Vagina (tissue), 2 donors: ENCODE results near the gene C10orf143.

Experiments
- POLR2A ChIP-seq, 2 donors: fragments of 450-650 bp; IDR thresholded peaks; one replicate each; pipeline ENCODE4 v1.6.1; 2017; ENCODE audit warnings: antibody characterized with exemption in 2 of 2, mild to moderate bottlenecking in 2 of 2, moderate library complexity in 2 of 2
- TF ChIP-seq, protein P1 (sequence below), 3 experiments: fragments of 450-650 bp in 2 of 3; fragments of 200-600 bp in 1 of 3; sonication (generic) in 1 of 3; IDR thresholded peaks; one replicate each; pipeline ENCODE4 v1.5.1; 2017 to 2019; ENCODE audit warnings: antibody characterized with exemption in 3 of 3, mild to moderate bottlenecking in 2 of 3, moderate library complexity in 2 of 3

DNA sequence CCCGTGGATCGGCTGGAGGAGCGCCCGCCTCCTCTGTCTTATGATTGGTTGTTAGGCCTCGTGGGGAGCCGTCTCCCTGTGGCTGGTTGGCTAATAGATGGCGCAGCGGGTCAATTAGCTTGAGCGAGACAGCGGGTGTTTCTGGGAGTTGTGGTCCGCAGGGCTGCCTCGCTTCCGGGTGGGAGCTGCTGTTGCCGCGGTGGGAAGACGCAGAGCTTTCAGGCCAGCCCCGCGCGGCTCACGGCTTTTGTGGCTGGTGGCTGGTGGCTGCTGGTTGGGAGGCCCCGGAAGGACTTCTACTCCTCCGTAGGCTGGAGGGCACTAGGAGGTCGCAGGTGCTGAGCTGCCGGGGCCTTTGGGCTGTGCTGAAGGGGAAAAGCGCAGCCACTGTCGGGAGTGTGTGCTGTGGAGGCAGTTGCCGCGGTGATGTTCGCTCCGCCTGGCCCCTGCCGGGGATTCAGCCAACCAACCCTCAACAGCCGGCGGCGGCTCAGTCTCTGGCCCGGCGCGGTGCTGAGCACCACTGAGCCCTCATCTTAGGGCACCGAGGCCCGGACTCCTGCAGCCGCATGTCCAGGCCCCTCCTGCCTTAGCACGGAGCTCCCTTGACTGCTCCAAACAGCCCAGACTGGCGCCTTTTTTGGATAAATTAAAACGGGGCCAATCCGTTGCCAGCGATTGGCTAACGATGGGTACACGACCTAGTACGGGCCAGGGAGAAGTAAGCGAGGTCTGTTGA is 652 bp upstream of the C10orf143 start:
- TF ChIP-seq, protein P1, sequence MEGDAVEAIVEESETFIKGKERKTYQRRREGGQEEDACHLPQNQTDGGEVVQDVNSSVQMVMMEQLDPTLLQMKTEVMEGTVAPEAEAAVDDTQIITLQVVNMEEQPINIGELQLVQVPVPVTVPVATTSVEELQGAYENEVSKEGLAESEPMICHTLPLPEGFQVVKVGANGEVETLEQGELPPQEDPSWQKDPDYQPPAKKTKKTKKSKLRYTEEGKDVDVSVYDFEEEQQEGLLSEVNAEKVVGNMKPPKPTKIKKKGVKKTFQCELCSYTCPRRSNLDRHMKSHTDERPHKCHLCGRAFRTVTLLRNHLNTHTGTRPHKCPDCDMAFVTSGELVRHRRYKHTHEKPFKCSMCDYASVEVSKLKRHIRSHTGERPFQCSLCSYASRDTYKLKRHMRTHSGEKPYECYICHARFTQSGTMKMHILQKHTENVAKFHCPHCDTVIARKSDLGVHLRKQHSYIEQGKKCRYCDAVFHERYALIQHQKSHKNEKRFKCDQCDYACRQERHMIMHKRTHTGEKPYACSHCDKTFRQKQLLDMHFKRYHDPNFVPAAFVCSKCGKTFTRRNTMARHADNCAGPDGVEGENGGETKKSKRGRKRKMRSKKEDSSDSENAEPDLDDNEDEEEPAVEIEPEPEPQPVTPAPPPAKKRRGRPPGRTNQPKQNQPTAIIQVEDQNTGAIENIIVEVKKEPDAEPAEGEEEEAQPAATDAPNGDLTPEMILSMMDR (IDR thresholded peaks at IDR 0.05) = no peak
- TF ChIP-seq POLR2A (IDR thresholded peaks at IDR 0.05) = peak in 1 of 2 donors; percentile 39
